Measurements from ENCODE around the gene HTT. TPM values are rescaled to one million over a fixed set of nuclear protein-coding genes. Genes with fewer than 3 reads are reported as not detected.
A peak's percentile ranks its signal among the peaks of the same experiment; 100 is the strongest.

The HTT gene
- total and polyA plus RNA-seq, 9 of the 15 experiments (the other 6 are each of a cell fraction or from before 2014, with no cell fraction given), result 0.66 to 31.6 (median 14.7) TPM

GRCh38 chr4:3292571-3293400 is 218.3 kb downstream of the HTT start, which contains the start of gene RGS12 (continued):
- TF ChIP-seq HMGXB4 (CRISPR knock-in tag; IDR thresholded peaks at IDR 0.05) (no peak), ZNF165 (CRISPR knock-in tag; IDR thresholded peaks at IDR 0.05; ENCODE audit: borderline replicate concordance) (0 out of 2 replicates have a peak, but pooled peaks have one; percentile 21), PATZ1 (CRISPR knock-in tag; IDR thresholded peaks at IDR 0.05; ENCODE audit: borderline replicate concordance) (no peak), NONO (IDR thresholded peaks at IDR 0.05; ENCODE audit: low read depth in 2 of 2, low read length in 1 of 2) (no peak), POLR2H (tag; IDR thresholded peaks at IDR 0.05; ENCODE audit: low read depth) (no peak), MGA (IDR thresholded peaks at IDR 0.05) (peak; percentile 17; the same call in 1 of the 2 replicates), MCM7 (IDR thresholded peaks at IDR 0.05) (no peak)
